Mesothelial cell of epicardium (in vitro differentiated cells): ENCODE data around the gene NRDE2. TPM values are rescaled to one million over a fixed set of nuclear protein-coding genes. Genes with fewer than 3 reads are reported as not detected.

ENCODE experiments used
- DNase-seq, 2 experiments: peaks; one replicate each; pipeline ENCODE4 v3.0.0; 2021; ENCODE audit warnings: low spot score in 2 of 2; ENCODE audit not compliant: unreplicated experiment in 2 of 2
- H3K27ac Mint-ChIP-seq: 2 replicates; pipeline ENCODE4 v1.8.0; 2021; ENCODE audit warnings: mixed read lengths
- H3K27me3 Mint-ChIP-seq: 2 replicates; pipeline ENCODE4 v1.8.0; 2021; ENCODE audit warnings: low read depth, mixed read lengths
- H3K36me3 Mint-ChIP-seq: 2 replicates; pipeline ENCODE4 v1.8.0; 2021; ENCODE audit warnings: mixed read lengths
- H3K4me1 Mint-ChIP-seq: 2 replicates; pipeline ENCODE4 v1.8.0; 2021; ENCODE audit warnings: mixed read lengths
- H3K4me3 Mint-ChIP-seq: 2 replicates; pipeline ENCODE4 v1.8.0; 2021; ENCODE audit warnings: mild to moderate bottlenecking, moderate library complexity, mixed read lengths
- H3K9me3 Mint-ChIP-seq: 2 replicates; pipeline ENCODE4 v1.8.0; 2021; ENCODE audit warnings: mixed read lengths
- CTCF ChIP-seq: fragments of 200-600 bp; sonication (generic); IDR thresholded peaks from one replicate; pipeline ENCODE4 v1.5.0; 2021; ENCODE audit warnings: antibody characterized with exemption; ENCODE audit not compliant: unreplicated experiment
- total RNA-seq: library from RNA; stranded (reverse); gene quantifications from 3 replicates; pipeline ENCODE4 v1.2.1, GENCODE V29; 2021

NRDE2 gene
- total RNA-seq, 1 donor from 2014 or later = 38.5 TPM

- no peak overlapping the region for H3K4me3 Mint-ChIP-seq
- H3K27ac Mint-ChIP-seq = no peak overlapping the region
- DNase-seq = no peak
- no peaks in the 10 kb centered on the region for H3K9me3 Mint-ChIP-seq
- no peaks in the 10 kb centered on the region for H3K27me3 Mint-ChIP-seq
- no peak for TF ChIP-seq CTCF
- H3K36me3 Mint-ChIP-seq = peaks cover 21% of the 10 kb centered on the region
- H3K4me1 Mint-ChIP-seq = no peaks in the 10 kb centered on the region
Observed at GRCh38 chr14:90278199-90279175, 53.3 kb downstream of the NRDE2 start.

- no peaks in the 10 kb centered on the region for H3K9me3 Mint-ChIP-seq
- DNase-seq = no peak
- no peak overlapping the region for H3K27ac Mint-ChIP-seq
- no peak for TF ChIP-seq CTCF
- peaks cover 20% of the 10 kb centered on the region for H3K36me3 Mint-ChIP-seq
- H3K4me3 Mint-ChIP-seq = no peak overlapping the region
- H3K4me1 Mint-ChIP-seq = no peaks in the 10 kb centered on the region
- H3K27me3 Mint-ChIP-seq = no peaks in the 10 kb centered on the region
Observed at GRCh38 chr14:90277581-90278198, 54.1 kb downstream of the NRDE2 start.

GRCh38 chr14:90276646-90277367, 54.9 kb downstream of the NRDE2 start:
- no peaks in the 10 kb centered on the region for H3K9me3 Mint-ChIP-seq
- TF ChIP-seq CTCF = no peak
- no peak overlapping the region for H3K27ac Mint-ChIP-seq
- H3K36me3 Mint-ChIP-seq = peaks cover 19% of the 10 kb centered on the region
- H3K4me1 Mint-ChIP-seq = no peaks in the 10 kb centered on the region
- H3K4me3 Mint-ChIP-seq = no peak overlapping the region
- DNase-seq = no peak
- H3K27me3 Mint-ChIP-seq = no peaks in the 10 kb centered on the region

- H3K9me3 Mint-ChIP-seq = no peaks in the 10 kb centered on the region
- H3K4me3 Mint-ChIP-seq = no peak overlapping the region
- H3K4me1 Mint-ChIP-seq = no peaks in the 10 kb centered on the region
- H3K27ac Mint-ChIP-seq = no peak overlapping the region
- H3K36me3 Mint-ChIP-seq = peaks cover 18% of the 10 kb centered on the region
- no peak for DNase-seq
- no peaks in the 10 kb centered on the region for H3K27me3 Mint-ChIP-seq
- TF ChIP-seq CTCF = no peak
Observed at GRCh38 chr14:90275820-90276219, 55.9 kb downstream of the NRDE2 start.

GRCh38 chr14:90275458-90275814, 56.3 kb downstream of the NRDE2 start:
- H3K4me3 Mint-ChIP-seq = no peak overlapping the region
- H3K27me3 Mint-ChIP-seq = no peaks in the 10 kb centered on the region
- H3K36me3 Mint-ChIP-seq = peaks cover 18% of the 10 kb centered on the region
- H3K9me3 Mint-ChIP-seq = no peaks in the 10 kb centered on the region
- H3K4me1 Mint-ChIP-seq = no peaks in the 10 kb centered on the region
- TF ChIP-seq CTCF = no peak
- no peak overlapping the region for H3K27ac Mint-ChIP-seq
- DNase-seq = no peak
